HG03066 (cell line): ENCODE measurements around the gene OCA2.
"Not testable (repeated sequence)": the region's sequence is repeated elsewhere in the genome, so short reads cannot be mapped to it uniquely, and the experiment has no call there.

ENCODE experiments used
- ATAC-seq: cut with Tn5 transposase; IDR thresholded peaks from one replicate; pipeline ENCODE4 v1.9.1; 2021; ENCODE audit warnings: low read depth; ENCODE audit not compliant: unreplicated experiment

The OCA2 gene

DNA sequence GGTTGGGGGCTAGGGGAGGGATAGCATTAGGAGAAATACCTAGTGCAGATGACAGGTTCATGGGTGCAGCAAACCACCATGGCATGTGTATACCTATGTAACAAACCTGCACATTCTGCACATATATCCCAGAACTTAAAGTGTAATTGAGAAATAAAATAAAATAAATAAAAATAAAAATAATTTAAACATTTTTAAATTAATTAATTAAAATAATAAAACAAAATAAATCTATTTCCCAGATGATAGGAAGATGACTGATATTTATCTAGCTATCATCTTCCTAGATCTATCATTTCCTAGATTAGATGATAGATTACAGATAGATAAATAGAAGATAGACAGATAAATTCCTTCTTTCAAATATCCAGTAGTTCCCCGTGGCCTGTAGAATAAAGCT is 137.3 kb downstream of the OCA2 start:
- no peak for ATAC-seq

DNA sequence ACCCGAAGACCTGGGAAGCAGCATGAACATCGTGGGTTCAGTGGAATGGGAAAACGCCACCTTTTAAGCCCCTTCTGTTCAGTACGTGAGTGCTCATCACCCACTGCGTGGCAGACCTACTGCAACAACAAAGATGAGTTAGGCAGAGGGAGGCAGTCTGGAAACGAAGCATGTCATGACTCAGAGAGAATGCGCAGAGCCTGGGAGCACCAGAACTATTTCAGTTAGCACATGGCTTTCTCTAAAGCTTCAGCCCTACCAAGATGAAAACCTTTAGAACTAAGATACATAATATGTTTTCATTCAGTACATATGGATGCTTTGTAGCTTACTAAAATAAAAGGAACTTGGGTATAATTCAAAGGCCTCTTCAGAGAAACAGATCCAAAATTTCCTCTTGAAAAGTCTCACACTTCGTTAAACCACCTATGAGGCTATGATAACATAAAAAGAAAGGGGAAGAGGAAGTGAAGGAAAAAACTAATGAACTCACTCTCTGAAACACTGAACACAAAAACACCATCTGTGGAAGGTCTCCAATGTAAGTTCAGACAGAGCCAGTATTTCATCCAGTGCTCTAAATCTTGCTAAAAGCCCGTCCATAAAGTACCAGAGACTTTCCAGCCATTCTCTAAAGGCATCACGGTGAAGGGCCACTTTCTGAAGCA is 140.1 kb downstream of the OCA2 start:
- no peak for ATAC-seq

DNA sequence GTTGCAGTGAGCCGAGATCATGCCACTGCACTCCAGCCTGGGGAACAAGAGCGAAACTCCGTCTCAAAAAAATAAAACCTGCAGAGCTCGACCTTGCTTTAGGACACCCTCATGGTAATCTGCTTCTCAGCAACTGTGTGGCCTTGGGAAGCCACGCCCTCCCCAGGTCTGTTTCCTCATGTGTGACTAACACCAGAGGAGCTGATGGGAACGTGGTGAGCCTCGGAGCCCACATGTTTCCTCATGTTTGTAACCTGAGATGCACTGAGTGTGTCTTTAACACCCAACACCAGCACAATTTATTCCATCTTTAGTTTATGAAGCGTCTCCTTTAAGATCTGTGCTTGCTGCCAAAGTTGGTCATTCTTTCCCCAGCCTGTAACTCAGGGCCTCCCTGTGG is 142.8 kb downstream of the OCA2 start:
- ATAC-seq = no peak

DNA sequence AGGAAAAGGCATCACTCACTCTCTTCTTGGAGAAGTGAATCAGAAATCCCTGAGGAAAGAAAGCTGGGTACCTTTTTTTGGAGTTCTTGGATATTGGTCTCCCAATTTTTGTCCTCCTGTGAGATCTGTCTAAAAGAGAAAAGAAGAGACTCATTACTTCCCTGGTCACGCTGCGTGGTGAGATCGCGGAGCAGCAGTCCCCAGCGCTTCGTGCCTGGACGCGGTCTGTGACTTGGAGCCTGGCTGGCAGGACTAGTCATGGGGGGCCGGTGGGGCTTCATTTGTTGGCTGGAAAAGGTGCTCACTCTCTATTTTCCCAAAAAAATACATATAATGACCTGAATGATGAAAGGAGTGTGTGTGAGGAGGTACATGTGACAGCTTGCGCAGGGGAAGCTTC is 144.0 kb downstream of the OCA2 start:
- ATAC-seq = no peak

- not testable (repeated sequence) for ATAC-seq
Observed at GRCh38 chr15:27952593-27952992, 146.5 kb downstream of the OCA2 start.

GRCh38 chr15:27951191-27951890 is 147.8 kb downstream of the OCA2 start:
- no peak for ATAC-seq

GRCh38 chr15:27949089-27949488 is 150.0 kb downstream of the OCA2 start:
- ATAC-seq = no peak

- ATAC-seq = no peak
Observed at GRCh38 chr15:27939246-27939645, 159.9 kb downstream of the OCA2 start.

DNA sequence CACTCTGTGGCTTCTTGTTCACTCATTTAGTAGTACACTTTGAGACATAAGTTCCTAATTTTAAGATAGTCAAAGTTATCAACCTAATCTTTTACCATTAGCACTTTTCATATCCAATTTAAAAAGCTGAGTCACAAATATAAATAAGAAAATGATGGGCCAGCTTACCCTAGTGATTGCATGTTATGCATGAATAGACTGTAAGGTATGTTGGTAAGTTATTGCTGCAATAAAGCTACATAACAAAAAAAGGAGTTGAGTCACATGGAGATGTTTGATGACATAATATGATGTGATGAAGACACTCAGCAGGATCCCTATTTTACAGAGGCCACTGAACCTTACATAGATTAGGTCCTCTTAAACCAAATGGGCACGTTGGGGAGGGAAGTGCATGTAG is 161.3 kb downstream of the OCA2 start:
- no peak for ATAC-seq

DNA sequence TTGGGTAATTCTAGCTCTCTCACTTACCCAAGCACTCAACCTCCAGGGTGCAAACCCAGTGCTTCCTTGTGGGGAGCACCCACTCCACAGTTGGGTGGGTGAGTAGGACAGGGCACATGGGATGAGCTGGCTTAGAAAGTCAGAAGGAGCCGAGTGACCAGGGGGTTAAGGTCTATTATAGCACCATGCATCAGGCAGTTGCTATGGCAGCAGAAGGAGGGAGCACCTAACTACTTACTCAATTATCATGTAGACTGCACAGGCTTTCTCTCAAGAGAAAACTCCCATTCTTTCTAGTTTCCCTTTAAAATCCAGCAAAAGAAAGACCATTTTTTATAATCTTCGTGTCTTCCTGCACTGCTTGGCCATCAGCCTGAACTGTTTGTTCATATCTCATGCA is 163.0 kb downstream of the OCA2 start:
- no peak for ATAC-seq

- no peak for ATAC-seq
Observed at GRCh38 chr15:27935328-27935727, 163.8 kb downstream of the OCA2 start.

DNA sequence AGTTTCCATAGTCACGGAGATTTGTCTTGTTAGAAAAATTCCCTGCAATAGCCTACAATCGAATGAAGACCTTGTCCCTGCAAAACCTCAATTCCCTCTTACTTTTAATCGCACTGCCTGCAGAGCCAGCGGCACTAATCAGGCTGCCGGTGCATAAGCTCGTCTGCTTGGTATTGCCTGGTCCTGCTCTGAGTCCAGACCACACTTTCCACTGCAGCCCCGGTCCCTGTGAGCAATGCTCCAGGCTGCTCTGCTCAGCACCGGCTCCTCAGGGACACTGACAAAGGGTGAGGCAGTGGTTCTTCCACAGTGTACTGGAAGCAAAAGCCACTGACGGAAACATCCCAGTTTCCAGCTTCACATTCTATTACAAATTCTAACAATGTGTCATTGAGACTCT is 164.3 kb downstream of the OCA2 start:
- ATAC-seq = no peak

DNA sequence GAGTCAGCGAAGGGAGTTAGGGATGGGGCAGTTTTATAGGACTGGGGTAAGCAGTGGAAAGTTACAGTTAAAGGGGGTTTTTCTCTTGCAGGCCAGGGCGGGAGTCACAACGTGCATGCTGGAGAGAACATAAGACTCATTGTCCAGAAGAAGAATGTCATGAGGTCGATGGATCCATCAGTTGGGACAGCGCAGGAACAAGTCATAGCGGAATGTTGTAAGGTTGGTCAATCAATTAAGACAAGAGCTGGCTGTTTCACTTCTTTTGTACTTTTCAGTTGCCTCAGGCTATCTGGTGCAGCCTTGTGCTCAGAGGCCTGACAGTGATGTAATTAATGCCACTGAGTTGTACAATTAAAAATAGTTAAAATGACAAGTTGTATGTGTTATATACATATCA is 165.6 kb downstream of the OCA2 start:
- no peak for ATAC-seq

- no peak for ATAC-seq
Observed at GRCh38 chr15:27932600-27932999, 166.5 kb downstream of the OCA2 start.

DNA sequence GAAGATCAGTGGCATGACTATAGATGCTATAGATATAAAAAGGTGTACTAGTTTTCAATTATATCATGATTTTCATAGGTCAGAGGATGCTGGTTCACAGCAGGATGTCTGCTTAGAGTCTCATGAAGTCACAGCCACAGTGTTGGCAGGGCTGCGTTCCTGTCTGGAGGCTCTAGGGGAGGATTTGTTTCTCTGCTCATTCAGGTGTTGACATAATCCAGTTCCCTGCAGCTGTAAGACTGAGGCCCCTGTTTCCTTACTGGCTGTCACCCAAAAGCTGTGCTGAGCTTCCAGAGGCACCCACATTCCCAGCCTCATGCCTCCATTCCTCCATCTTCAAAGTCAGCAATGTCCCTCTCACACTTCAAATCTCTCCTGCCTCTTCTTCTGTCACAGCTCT is 170.7 kb downstream of the OCA2 start:
- no peak for ATAC-seq

GRCh38 chr15:27912283-27912682 is 186.8 kb downstream of the OCA2 start:
- ATAC-seq = no peak

DNA sequence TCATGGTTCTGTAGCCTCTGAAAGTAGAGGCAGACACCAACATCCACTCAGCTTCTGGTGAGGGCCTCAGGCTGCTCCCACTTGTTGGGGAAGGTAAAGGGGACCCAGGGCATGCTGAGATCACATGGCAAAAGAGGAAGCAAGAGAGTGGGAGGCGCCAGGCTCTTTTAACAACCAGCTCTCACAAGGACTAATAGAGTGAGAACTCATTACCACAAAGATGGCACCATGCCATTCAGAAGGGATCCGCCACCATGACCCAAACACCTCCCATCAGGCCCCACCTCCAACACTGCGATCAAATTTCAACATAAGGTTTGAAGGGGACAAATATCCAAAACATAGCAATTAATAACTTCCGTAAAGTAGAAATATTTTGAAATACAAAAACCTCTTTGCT is 192.3 kb downstream of the OCA2 start:
- ATAC-seq = no peak

GRCh38 chr15:27903405-27903804 is 195.7 kb downstream of the OCA2 start:
- ATAC-seq = no peak

DNA sequence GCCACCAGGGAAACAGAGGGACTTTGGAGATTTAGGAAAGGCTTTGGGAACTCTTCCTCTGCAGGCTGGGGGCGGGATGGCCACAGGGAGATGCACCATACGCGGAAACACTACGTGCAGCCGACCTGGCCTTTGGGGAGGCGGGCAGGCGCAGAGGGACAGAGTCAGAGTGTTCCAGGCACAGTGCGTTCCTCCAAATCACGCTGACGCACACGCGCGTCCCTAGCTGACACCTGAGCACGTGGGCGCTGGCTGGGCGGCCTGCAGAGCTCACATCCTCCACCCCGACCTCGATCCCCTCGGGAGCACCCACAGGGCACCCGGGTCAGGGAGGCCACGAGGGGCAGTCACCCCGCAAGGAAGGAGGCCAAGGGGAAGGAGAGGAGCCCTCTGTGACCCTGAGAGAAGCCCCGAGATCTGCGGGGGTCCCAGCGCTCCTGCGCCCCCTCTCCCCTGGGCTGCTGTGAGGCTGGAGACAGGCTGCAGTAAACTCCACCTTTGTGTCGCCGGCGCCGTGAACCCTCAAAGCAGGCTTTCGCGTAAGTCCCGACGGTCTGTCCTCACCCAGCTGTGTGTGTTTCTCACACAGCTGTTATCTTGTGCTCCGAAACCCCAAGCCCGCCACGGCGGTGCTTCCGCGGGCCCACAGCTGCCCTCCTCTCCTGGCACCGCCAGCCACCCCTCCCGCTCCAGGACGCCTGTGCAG is 196.3 kb downstream of the OCA2 start:
- ATAC-seq = no peak

DNA sequence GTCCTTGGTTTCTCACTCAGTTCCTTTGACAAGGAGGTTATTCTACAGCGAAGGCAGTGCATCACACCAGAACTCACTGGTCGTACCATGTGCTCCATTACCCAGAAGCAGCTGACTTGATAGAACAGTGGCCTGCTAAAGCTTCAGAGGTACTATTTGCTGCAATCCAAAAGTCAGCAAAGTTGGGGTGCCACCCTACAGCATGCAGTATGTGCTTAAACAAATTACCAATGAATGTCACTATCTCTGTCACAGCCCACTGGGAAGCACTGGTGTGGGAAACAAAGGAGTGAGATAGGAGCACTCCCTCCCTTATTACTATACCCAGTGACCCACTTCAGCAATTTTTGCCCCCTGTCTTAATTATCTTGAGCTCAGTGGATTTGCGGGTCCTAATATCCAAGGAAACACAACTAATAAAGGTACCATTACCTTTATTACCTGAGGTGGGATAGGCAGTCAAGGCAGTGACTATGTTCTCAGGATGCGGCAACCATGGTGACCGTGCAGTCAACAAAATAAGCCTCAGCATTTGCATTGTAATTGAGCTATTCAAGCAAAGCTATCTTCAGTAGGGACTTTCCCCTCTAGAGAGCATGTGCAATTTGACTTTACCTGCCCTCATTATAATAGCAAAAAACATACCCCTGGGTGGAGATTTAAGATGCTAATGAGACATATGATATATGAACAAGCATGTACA is 199.4 kb downstream of the OCA2 start:
- no peak for ATAC-seq

GRCh38 chr15:27897481-27897880 is 201.6 kb downstream of the OCA2 start:
- no peak for ATAC-seq
